ENCODE measurements around the gene BIRC5. TPM values are rescaled to one million over a fixed set of nuclear protein-coding genes. Genes with fewer than 3 reads are reported as not detected.

The BIRC5 gene
- total and polyA plus RNA-seq, 9 donors: 0.11 to 1.4 (median 0.73) TPM; not detected in 2

- Histone ChIP-seq H3K4me1 (ENCODE audit: insufficient read depth) (no peaks in the 10 kb centered on the region), H3K27me3 (no peaks in the 10 kb centered on the region), H3K4me3 (no peak overlapping the region), H3K9me3 (no peaks in the 10 kb centered on the region), H3K36me3 (no peaks in the 10 kb centered on the region), H3K27ac (no peak overlapping the region)
- TF ChIP-seq POLR2A (IDR thresholded peaks at IDR 0.05): no peak
- TF ChIP-seq EP300 (IDR thresholded peaks at IDR 0.05): no peak
- no peak for TF ChIP-seq CTCF (IDR thresholded peaks at IDR 0.05)
- WGBS, 3 donors: 90 to 94% (median 94%) methylated on average over 8 of the region's 8 CpGs
- no peak for DNase-seq
- intact Hi-C loops (cut with DNase I): no loop called here
These were observed 11.4 kb upstream of the BIRC5 start for GRCh38 chr17:78202666-78203065.

GRCh38 chr17:78204387-78205123, 9.5 kb upstream of the BIRC5 start:
- Histone ChIP-seq H3K27me3 (no peaks in the 10 kb centered on the region), H3K27ac (no peak overlapping the region), H3K4me1 (ENCODE audit: insufficient read depth) (no peaks in the 10 kb centered on the region), H3K9me3 (no peaks in the 10 kb centered on the region), H3K4me3 (no peak overlapping the region), H3K36me3 (no peaks in the 10 kb centered on the region)
- WGBS, 3 donors: 85 to 91% (median 90%) methylated on average over 22 of the region's 22 CpGs
- no peak for DNase-seq
- intact Hi-C loops (cut with DNase I): no loop called here
- TF ChIP-seq POLR2A (IDR thresholded peaks at IDR 0.05) (no peak), EP300 (IDR thresholded peaks at IDR 0.05) (no peak), CTCF (IDR thresholded peaks at IDR 0.05) (no peak)

GRCh38 chr17:78205124-78205775, 8.8 kb upstream of the BIRC5 start:
- intact Hi-C loops (cut with DNase I): no loop called here
- 73 to 86% (median 74%) methylated on average over 17 of the region's 17 CpGs for WGBS, 3 donors

GRCh38 chr17:78206298-78206697, 7.8 kb upstream of the BIRC5 start:
- H3K27ac ChIP-seq: no peak overlapping the region
- TF ChIP-seq POLR2A (IDR thresholded peaks at IDR 0.05): no peak
- TF ChIP-seq EP300 (IDR thresholded peaks at IDR 0.05): no peak
- H3K4me1 ChIP-seq (ENCODE audit: insufficient read depth): no peaks in the 10 kb centered on the region
- no peaks in the 10 kb centered on the region for H3K36me3 ChIP-seq
- 76 to 82% (median 82%) methylated on average over 7 of the region's 7 CpGs for WGBS, 3 donors
- intact Hi-C loops (cut with DNase I): no loop called here
- H3K4me3 ChIP-seq: no peak overlapping the region
- H3K9me3 ChIP-seq: no peaks in the 10 kb centered on the region
- H3K27me3 ChIP-seq: no peaks in the 10 kb centered on the region
- DNase-seq: no peak

More at GRCh38 chr17:78205124-78205775, 8.8 kb upstream of the BIRC5 start:
- no peaks in the 10 kb centered on the region for H3K9me3 ChIP-seq
- H3K27ac ChIP-seq: no peak overlapping the region
- H3K27me3 ChIP-seq: no peaks in the 10 kb centered on the region
- H3K36me3 ChIP-seq: no peaks in the 10 kb centered on the region
- DNase-seq: no peak
- TF ChIP-seq EP300 (IDR thresholded peaks at IDR 0.05) (no peak), CTCF (IDR thresholded peaks at IDR 0.05) (no peak), POLR2A (IDR thresholded peaks at IDR 0.05) (no peak)
- no peaks in the 10 kb centered on the region for H3K4me1 ChIP-seq (ENCODE audit: insufficient read depth)
- no peak overlapping the region for H3K4me3 ChIP-seq

- TF ChIP-seq CTCF (IDR thresholded peaks at IDR 0.05): no peak
These were observed 5.6 kb upstream of the BIRC5 start for GRCh38 chr17:78208486-78208885.

More at GRCh38 chr17:78208486-78208885, 5.6 kb upstream of the BIRC5 start:
- Histone ChIP-seq H3K27me3 (no peaks in the 10 kb centered on the region), H3K4me3 (no peak overlapping the region), H3K36me3 (no peaks in the 10 kb centered on the region), H3K4me1 (ENCODE audit: insufficient read depth) (no peaks in the 10 kb centered on the region), H3K27ac (no peak overlapping the region), H3K9me3 (no peaks in the 10 kb centered on the region)
- intact Hi-C loops (cut with DNase I): no loop called here
- 34 to 57% (median 47%) methylated on average over 3 of the region's 3 CpGs for WGBS, 3 donors
- DNase-seq: no peak

Data from ovary (tissue), 9 donors.